Astrocyte of the cerebellum (primary cell): ENCODE results near the gene TMEM181.

Experiments
- DNase-seq: peaks from one replicate; pipeline ENCODE4 v3.0.0-alpha.2; 2011; ENCODE audit warnings: low read depth
- H3K4me3 ChIP-seq: 2 replicates; pipeline ENCODE4 v1.5.1; 2011; ENCODE audit warnings: mild to moderate bottlenecking, low read depth, low read length, moderate library complexity
- in situ Hi-C: cut with HindIII; loops from 2 replicates; pipeline ENCODE4 v1.10.0; 2017; ENCODE audit warnings: low sequenced_read_pairs
- TF ChIP-seq, protein P1 (sequence below): IDR thresholded peaks from 2 replicates; pipeline ENCODE4 v1.5.1; 2012; ENCODE audit warnings: low read length, low read depth, moderate library complexity, mild to moderate bottlenecking; ENCODE audit errors: missing control alignments

TMEM181 gene

DNA sequence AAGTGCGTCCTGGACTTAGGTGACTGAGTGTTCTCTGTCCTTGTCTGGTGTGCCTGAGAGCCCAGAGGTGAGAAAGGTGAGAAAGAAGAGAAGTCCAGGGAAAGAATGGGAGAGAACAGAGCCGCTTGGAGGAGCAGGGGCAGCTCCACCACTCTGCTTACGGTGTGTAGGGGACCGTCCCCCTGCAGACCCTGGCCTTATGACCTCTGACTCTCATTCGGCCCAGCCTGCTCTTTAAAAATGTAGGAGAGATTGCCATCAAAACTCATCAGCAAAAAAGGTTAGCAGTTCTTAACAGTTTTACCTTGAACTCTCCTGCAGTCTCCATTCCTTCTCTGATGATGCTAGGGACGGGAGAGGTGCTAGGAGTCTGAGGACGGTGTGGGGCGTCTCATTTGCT, 2.0 kb downstream of the TMEM181 start:
- no peak for DNase-seq
- no peak overlapping the region for H3K4me3 ChIP-seq
- TF ChIP-seq, protein P1, sequence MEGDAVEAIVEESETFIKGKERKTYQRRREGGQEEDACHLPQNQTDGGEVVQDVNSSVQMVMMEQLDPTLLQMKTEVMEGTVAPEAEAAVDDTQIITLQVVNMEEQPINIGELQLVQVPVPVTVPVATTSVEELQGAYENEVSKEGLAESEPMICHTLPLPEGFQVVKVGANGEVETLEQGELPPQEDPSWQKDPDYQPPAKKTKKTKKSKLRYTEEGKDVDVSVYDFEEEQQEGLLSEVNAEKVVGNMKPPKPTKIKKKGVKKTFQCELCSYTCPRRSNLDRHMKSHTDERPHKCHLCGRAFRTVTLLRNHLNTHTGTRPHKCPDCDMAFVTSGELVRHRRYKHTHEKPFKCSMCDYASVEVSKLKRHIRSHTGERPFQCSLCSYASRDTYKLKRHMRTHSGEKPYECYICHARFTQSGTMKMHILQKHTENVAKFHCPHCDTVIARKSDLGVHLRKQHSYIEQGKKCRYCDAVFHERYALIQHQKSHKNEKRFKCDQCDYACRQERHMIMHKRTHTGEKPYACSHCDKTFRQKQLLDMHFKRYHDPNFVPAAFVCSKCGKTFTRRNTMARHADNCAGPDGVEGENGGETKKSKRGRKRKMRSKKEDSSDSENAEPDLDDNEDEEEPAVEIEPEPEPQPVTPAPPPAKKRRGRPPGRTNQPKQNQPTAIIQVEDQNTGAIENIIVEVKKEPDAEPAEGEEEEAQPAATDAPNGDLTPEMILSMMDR: no peak
- in situ Hi-C loops: no loop called here

DNA sequence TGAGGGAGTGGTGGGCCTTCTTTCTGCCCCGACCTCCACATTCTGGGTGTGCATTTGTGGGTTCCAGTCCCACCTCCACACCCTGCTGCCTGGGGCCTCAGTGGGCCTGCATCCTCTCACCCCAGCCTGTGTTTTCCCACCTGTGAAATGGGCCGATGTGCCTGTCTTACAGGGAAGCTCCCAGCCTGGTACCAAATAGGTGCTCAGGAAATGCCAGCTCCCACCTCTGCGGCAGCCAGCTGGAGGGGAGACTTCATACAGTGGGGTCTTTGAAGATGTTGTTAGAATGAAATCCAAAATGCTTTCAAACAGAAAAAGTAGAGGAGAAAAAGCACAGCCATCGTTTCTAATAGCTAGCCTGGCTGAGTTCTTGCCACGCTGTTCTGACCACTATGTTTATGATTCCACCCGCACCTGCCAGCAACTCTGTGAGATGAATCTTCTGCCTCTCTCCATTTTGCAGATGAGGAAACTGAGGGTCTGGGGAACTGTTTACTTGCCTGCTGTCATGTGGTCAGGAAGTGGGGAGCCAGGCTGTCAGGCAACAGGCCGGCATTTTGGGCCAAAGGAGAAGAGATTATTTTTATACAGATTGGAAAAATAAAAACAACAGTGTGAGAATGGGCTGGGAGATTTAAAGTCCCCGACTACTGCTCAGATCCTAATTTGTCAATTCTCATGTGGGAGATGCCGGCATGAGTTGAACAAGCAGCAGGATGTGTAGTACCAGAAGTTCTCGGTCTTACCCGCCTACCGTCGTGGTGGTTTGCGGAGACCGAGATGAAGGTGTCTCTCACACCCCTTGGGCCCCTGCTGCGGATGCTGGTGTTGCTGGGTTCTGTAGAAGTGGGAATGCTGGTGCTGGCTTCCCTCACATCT, 4.6 kb downstream of the TMEM181 start:
- TF ChIP-seq, protein P1: no peak
- in situ Hi-C loops: no loop called here
- H3K4me3 ChIP-seq: no peak overlapping the region
- DNase-seq: no peak

DNA sequence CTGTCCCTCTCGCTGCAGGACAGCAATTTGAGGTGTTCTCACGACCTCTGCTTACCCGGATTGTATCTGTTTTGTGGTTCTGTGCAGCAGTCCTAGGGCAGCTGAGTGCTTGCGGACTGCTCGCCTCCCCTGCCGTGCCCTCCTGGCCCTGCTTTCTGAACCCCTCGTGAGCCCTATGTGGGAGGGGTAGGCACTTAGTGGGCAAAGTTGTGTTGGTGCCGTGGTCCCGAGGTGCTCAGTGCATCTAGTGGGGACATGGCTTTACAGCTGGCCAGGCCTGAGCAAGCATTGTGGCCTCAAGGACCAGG, 5.2 kb downstream of the TMEM181 start:
- H3K4me3 ChIP-seq: no peak overlapping the region
- DNase-seq: no peak
- in situ Hi-C loops: no loop called here
- TF ChIP-seq, protein P1: no peak

DNA sequence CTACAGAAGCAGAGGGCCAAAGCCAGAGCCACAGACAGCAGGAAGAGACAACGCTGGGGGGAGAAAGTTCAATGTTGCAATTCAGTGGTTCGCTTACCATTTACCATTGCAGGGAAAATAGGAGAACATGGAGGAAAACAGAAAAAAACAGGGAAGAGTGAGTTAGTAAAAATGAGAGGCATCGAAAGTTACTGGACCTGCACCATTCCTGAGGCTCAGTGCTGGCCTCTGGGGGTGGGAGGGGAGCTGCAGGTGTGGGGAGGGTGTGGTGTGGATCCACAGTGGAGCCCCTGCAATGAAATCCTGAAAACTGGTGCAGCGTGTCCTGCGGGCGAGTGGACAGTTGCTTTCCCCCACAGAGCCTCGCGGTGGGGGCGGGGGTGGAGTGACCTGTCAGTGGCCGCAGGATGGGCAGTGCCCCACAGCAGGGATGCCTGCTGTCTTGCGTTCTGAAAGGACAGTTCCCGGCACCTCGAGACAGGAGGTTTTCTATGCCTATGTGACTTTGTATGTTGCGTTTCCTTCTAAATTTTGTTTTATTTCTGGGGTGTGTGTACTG, 5.7 kb downstream of the TMEM181 start:
- no peak overlapping the region for H3K4me3 ChIP-seq
- DNase-seq: no peak
- TF ChIP-seq, protein P1: no peak
- in situ Hi-C loops: no loop called here

DNA sequence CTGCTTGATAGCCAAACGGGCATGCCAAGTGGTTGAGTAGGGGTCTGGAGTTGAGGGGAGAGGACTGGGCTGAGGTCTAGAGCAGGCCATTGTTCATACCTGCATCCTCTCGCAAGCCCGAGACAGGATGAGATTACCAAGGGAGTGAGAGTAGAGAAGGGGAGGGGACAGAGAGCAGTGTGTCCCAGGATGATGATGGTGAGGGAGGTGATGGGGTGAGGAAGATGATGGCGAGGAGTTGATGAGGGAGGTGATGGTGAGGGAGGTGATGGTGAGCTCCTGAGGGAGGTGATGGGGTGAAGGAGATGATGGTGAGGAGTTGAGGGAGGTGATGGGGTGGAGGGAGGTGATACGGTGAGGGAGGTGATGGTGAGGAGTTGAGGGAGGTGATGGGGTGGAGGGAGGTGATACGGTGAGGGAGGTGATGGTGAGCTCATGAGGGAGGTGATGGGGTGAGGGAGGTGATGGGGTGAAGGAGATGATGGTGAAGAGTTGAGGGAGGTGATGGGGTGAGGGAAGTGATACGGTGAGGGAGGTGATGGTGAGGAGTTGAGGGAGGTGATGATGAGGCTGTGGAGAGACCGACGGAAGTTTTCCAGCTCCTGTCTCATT, 6.4 kb downstream of the TMEM181 start:
- in situ Hi-C loops: no loop called here
- H3K4me3 ChIP-seq: no peak overlapping the region
- no peak for DNase-seq
- TF ChIP-seq, protein P1: no peak

DNA sequence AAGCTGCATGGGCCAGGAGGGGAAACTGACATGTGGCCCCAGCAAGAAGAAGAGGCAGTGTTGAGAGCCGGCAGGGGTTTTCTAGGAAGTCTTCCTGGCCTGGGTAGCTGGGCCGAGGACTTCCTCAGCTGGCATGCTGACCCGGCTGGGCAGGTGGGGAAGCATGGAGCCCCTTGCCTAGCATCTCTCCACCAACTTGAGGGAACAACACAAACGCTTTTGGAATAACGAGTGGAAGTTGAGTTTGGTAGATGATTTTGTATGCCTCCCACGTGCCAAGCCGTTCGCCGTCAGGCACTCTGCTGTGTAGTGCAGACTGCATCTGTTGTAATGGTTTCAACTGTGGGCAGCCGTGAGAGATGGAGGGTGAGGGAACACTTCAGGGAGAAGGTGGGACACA, 7.3 kb downstream of the TMEM181 start:
- no peak overlapping the region for H3K4me3 ChIP-seq
- in situ Hi-C loops: no loop called here
- no peak for DNase-seq
- TF ChIP-seq, protein P1: no peak
